ENCODE results near the gene KCNA2. TPM values are rescaled to one million over a fixed set of nuclear protein-coding genes. Genes with fewer than 3 reads are reported as not detected.

Gene KCNA2
- total RNA-seq, 2 experiments from 2014 or later = 3.5 to 3.9 TPM

DNA sequence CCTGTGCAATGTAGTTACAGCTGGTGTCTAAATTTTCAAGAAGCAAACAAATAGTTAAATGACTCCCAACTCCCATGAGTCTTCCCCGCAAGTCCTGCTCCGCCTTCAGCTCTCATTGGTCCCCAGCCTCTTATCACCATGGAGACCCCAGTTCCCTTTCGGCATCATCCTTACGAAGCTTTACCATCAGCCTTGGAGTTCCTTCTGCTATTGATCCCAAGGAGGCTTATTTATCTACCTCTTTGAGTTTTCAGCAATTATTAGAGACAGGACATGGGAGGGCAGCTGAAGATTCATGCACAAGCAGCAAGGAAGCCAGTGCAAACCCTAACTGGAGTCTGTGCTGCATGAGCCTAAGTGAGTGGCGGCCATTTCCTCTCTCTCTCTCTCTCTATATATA is 12.3 kb downstream of the KCNA2 start:
- no peak overlapping the region for H3K4me3 Mint-ChIP-seq
- no peaks in the 10 kb centered on the region for H3K9me3 Mint-ChIP-seq
- peaks cover 11% of the 10 kb centered on the region for H3K27me3 Mint-ChIP-seq
- no peak for DNase-seq
- H3K4me1 Mint-ChIP-seq = peaks cover 11% of the 10 kb centered on the region
- H3K36me3 Mint-ChIP-seq (ENCODE audit: low read depth) = no peaks in the 10 kb centered on the region
- CTCF ChIA-PET = interaction anchor here (0.6 to 2.2 kb wide), 8 partner anchors 10 to 289 kb away, joined by 3 to 7 read pairs (median 3); partner anchors contain the start of gene KCNA2
- H3K27ac Mint-ChIP-seq = no peak overlapping the region
- POLR2A ChIA-PET = no interaction called here

GRCh38 chr1:110591956-110592355 is 14.2 kb downstream of the KCNA2 start:
- no peaks in the 10 kb centered on the region for H3K9me3 Mint-ChIP-seq
- H3K4me3 Mint-ChIP-seq = no peak overlapping the region
- ChIA-PET CTCF (interaction anchor here (1.4 to 1.7 kb wide), 3 partner anchors 9 to 19 kb away, joined by 3 to 7 read pairs (median 6); no protein-coding TSS in a partner anchor), POLR2A (no interaction called here)
- no peak overlapping the region for H3K27ac Mint-ChIP-seq
- peaks cover 12% of the 10 kb centered on the region for H3K27me3 Mint-ChIP-seq
- H3K36me3 Mint-ChIP-seq (ENCODE audit: low read depth) = no peaks in the 10 kb centered on the region
- H3K4me1 Mint-ChIP-seq = peaks cover 11% of the 10 kb centered on the region
- DNase-seq = no peak

GRCh38 chr1:110588991-110589390 is 17.2 kb downstream of the KCNA2 start:
- no peak for DNase-seq
- H3K9me3 Mint-ChIP-seq = no peaks in the 10 kb centered on the region
- ChIA-PET CTCF (interaction anchor here (0.5 kb wide), 1 partner anchor 475 kb away, joined by 3 read pairs; no protein-coding TSS in a partner anchor), POLR2A (no interaction called here)
- H3K27ac Mint-ChIP-seq = no peak overlapping the region
- H3K4me1 Mint-ChIP-seq = peaks cover 5% of the 10 kb centered on the region
- peaks cover 8% of the 10 kb centered on the region for H3K27me3 Mint-ChIP-seq
- no peaks in the 10 kb centered on the region for H3K36me3 Mint-ChIP-seq (ENCODE audit: low read depth)
- H3K4me3 Mint-ChIP-seq = no peak overlapping the region

DNA sequence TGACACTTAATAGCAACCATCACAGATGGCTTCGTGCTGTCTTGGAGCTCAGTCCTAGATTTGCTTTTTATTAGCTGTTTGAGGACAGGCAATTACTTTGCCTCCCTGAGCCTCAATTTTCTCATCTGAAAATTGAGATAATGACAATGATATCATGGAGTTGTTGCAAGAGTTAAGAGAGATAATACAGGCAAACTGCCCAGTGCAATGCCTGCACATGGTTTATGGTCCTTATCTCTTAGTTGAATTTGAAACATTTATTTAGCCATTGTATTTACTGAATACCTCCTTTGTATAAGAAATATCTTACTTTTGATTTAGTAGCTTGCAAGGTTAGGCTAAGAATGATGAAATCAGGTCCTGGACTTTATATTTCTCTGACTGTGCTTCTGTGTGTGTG is 17.7 kb downstream of the KCNA2 start:
- POLR2A ChIA-PET = no interaction called here
- Mint-ChIP-seq H3K27ac (no peak overlapping the region), H3K9me3 (no peaks in the 10 kb centered on the region), H3K4me1 (no peaks in the 10 kb centered on the region), H3K27me3 (peaks cover 8% of the 10 kb centered on the region), H3K4me3 (no peak overlapping the region), H3K36me3 (ENCODE audit: low read depth) (no peaks in the 10 kb centered on the region)
- no peak for DNase-seq
- CTCF ChIA-PET = no interaction called here

- CTCF ChIA-PET = no interaction called here
Observed at GRCh38 chr1:110587906-110588305, 18.3 kb downstream of the KCNA2 start.

GRCh38 chr1:110585481-110585880 is 20.7 kb downstream of the KCNA2 start:
- Mint-ChIP-seq H3K27me3 (peaks cover 4% of the 10 kb centered on the region), H3K36me3 (ENCODE audit: low read depth) (no peaks in the 10 kb centered on the region)
- CTCF ChIA-PET = interaction anchor here (0.7 to 2.3 kb wide), 2 partner anchors 9 to 43 kb away, joined by 3 to 7 read pairs; no protein-coding TSS in a partner anchor

More at GRCh38 chr1:110587906-110588305, 18.3 kb downstream of the KCNA2 start:
- H3K36me3 Mint-ChIP-seq (ENCODE audit: low read depth) = no peaks in the 10 kb centered on the region
- no peak overlapping the region for H3K27ac Mint-ChIP-seq
- no peak overlapping the region for H3K4me3 Mint-ChIP-seq
- H3K4me1 Mint-ChIP-seq = no peaks in the 10 kb centered on the region
- POLR2A ChIA-PET = no interaction called here
- H3K9me3 Mint-ChIP-seq = no peaks in the 10 kb centered on the region
- peaks cover 8% of the 10 kb centered on the region for H3K27me3 Mint-ChIP-seq
- no peak for DNase-seq

DNA sequence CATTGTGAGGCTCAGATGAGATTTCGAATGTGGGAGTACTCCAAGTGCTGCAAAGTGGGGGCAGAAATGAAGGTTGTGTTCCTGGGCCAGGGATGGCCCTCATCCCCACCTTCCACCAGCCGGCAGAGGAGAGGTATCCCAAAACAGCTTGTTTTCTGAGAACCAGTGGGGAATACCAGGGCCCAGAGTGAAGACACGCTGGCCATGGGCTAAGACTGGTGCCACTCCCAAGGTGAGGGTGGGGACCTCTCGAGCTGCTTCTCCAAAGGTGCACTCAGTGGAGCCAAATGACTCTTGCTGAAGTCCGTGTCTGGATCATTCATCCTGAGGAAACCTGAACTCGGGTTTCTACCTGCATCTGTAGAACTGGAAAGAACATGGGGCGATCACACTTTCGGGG is 22.1 kb downstream of the KCNA2 start:
- H3K9me3 Mint-ChIP-seq = no peaks in the 10 kb centered on the region
- no peak overlapping the region for H3K4me3 Mint-ChIP-seq
- H3K27me3 Mint-ChIP-seq = peaks cover 9% of the 10 kb centered on the region
- H3K4me1 Mint-ChIP-seq = no peaks in the 10 kb centered on the region
- no peak overlapping the region for H3K27ac Mint-ChIP-seq
- no peak for DNase-seq
- POLR2A ChIA-PET = no interaction called here
- no peaks in the 10 kb centered on the region for H3K36me3 Mint-ChIP-seq (ENCODE audit: low read depth)
- CTCF ChIA-PET = interaction anchor here (1.2 to 2.8 kb wide), 4 partner anchors 8 to 408 kb away, joined by 3 to 7 read pairs (median 5); no protein-coding TSS in a partner anchor

More at GRCh38 chr1:110585481-110585880, 20.7 kb downstream of the KCNA2 start:
- Mint-ChIP-seq H3K27ac (no peak overlapping the region), H3K4me3 (no peak overlapping the region), H3K4me1 (no peaks in the 10 kb centered on the region), H3K9me3 (no peaks in the 10 kb centered on the region)
- POLR2A ChIA-PET = no interaction called here
- DNase-seq = no peak

DNA sequence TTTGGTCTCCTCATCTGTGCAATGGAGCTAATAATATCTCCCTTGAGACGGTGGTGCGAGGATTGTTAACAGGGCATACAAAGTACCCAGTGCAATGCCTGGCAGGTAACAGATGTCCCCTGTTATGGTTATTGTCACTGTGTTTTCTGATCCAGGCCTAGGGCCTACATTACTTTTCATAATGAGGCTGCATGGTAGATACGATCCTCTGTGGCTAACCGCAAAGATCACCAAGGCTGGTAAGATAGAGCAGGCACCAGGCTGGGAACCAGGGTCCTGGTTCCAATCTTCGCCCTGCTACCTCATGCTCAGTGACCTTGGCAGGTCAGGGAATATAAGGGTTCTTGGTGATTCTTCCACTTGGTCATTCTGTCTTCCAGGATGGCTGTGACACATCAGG is 22.7 kb downstream of the KCNA2 start:
- Mint-ChIP-seq H3K4me1 (no peaks in the 10 kb centered on the region), H3K27me3 (peaks cover 15% of the 10 kb centered on the region), H3K36me3 (ENCODE audit: low read depth) (no peaks in the 10 kb centered on the region), H3K4me3 (no peak overlapping the region), H3K27ac (no peak overlapping the region), H3K9me3 (no peaks in the 10 kb centered on the region)
- DNase-seq = no peak
- ChIA-PET POLR2A (no interaction called here), CTCF (interaction anchor here (0.6 to 2.8 kb wide), 5 partner anchors 9 to 409 kb away, joined by 3 to 7 read pairs (median 3); no protein-coding TSS in a partner anchor)

GRCh38 chr1:110582378-110582777 is 23.8 kb downstream of the KCNA2 start:
- H3K4me3 Mint-ChIP-seq = no peak overlapping the region
- no peak for DNase-seq
- H3K36me3 Mint-ChIP-seq (ENCODE audit: low read depth) = no peaks in the 10 kb centered on the region
- no peaks in the 10 kb centered on the region for H3K4me1 Mint-ChIP-seq
- peaks cover 16% of the 10 kb centered on the region for H3K27me3 Mint-ChIP-seq
- CTCF ChIA-PET = interaction anchor here (0.8 to 2.8 kb wide), 4 partner anchors 10 to 48 kb away, joined by 3 to 7 read pairs (median 3); no protein-coding TSS in a partner anchor
- H3K27ac Mint-ChIP-seq = no peak overlapping the region
- POLR2A ChIA-PET = no interaction called here
- no peaks in the 10 kb centered on the region for H3K9me3 Mint-ChIP-seq

DNA sequence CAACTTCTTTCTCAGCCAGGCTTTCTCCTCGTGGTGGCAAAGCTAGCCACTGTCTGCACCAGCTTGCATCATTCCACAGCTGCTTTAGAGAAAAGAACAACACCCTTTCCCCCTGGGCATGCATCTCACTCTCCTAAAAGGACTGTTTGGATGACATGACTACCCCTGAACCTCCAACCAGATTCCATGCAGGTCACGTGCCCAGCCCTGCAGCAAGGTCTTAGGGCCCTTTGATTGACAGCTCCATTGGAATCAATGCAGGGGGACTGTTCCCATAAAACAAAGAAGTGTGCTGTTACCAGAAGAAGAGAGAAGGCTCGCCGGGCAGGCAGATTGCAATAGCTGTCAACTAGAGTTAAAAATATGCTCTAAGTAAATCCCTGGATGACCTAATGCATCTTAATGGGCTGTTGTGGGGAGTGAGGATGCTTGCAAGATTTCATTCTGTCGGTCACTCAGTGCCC is 24.4 kb downstream of the KCNA2 start:
- Mint-ChIP-seq H3K36me3 (ENCODE audit: low read depth) (no peaks in the 10 kb centered on the region), H3K27me3 (peaks cover 21% of the 10 kb centered on the region), H3K27ac (no peak overlapping the region), H3K4me1 (no peaks in the 10 kb centered on the region), H3K9me3 (no peaks in the 10 kb centered on the region), H3K4me3 (no peak overlapping the region)
- DNase-seq = no peak
- ChIA-PET POLR2A (no interaction called here), CTCF (interaction anchor here (0.8 to 2.8 kb wide), 4 partner anchors 11 to 47 kb away, joined by 3 to 7 read pairs (median 4); no protein-coding TSS in a partner anchor)

DNA sequence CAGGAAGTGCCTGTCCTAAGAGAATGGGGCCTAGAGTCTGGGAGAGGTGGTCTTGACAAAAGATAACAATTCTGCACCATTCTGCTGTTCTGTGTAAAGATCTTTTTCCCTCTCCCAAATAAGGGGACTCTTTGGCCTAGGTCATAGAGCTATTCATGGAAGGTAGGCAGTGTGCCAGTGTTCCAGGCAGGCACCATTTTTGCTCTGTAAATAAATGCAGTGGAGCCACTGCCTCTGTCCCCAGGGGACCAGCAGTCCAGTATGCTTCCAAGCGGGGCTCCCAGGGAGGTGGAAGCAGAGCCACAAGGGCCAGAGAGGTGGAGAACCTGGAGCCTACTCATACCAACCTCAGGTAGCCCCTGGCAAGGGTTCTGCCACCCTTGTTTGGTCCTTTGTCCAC is 25.9 kb downstream of the KCNA2 start:
- no peaks in the 10 kb centered on the region for H3K9me3 Mint-ChIP-seq
- H3K27me3 Mint-ChIP-seq = peaks cover 24% of the 10 kb centered on the region
- H3K4me3 Mint-ChIP-seq = no peak overlapping the region
- no peak overlapping the region for H3K27ac Mint-ChIP-seq
- H3K36me3 Mint-ChIP-seq (ENCODE audit: low read depth) = no peaks in the 10 kb centered on the region
- ChIA-PET CTCF (interaction anchor here (1.7 kb wide), 1 partner anchor 25 kb away, joined by 4 read pairs; no protein-coding TSS in a partner anchor), POLR2A (no interaction called here)
- H3K4me1 Mint-ChIP-seq = no peaks in the 10 kb centered on the region
- DNase-seq = no peak

DNA sequence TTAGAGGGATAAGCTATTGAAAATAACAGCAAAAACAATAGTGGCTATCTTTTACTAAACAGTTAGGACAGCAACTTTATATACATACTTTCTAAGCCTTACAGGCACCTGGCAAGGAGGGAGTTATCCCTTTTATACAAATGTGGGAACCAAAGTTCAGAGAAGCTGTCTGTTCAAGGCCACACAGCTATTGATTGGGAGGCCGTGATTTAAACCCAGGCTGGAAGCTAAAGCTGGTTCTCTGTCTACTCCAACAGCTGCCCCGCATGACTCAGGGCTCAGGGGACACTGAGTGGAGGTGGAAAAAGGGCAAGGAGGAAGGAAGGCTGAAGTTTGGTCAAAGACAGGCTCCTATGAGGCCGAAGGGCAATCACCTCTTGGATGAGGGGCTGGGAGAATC is 26.7 kb downstream of the KCNA2 start:
- ChIA-PET CTCF (no interaction called here), POLR2A (no interaction called here)
- Mint-ChIP-seq H3K27ac (no peak overlapping the region), H3K27me3 (peaks cover 30% of the 10 kb centered on the region), H3K4me1 (no peaks in the 10 kb centered on the region), H3K4me3 (no peak overlapping the region), H3K36me3 (ENCODE audit: low read depth) (no peaks in the 10 kb centered on the region), H3K9me3 (no peaks in the 10 kb centered on the region)
- DNase-seq = no peak

DNA sequence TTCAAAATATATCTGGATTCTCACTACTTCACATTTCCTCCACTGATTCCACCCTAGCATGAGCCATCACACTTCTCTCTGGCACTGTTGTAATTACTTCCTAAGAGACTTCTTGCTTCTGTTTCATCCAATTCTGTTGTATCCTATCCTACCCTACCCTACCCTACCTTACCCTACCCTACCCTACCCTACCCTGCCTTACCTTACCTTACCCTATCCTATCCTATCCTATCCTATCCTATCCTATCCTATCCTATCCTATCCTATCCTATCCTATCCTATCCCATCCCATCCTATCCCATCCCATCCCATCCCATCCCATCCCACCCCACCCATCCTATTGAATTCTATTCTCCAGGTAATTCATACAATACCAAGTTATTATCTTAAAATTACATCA is 29.7 kb downstream of the KCNA2 start:
- Mint-ChIP-seq H3K27me3 (peaks cover 36% of the 10 kb centered on the region), H3K4me1 (no peaks in the 10 kb centered on the region), H3K4me3 (no peak overlapping the region), H3K27ac (no peak overlapping the region), H3K9me3 (no peaks in the 10 kb centered on the region), H3K36me3 (ENCODE audit: low read depth) (no peaks in the 10 kb centered on the region)
- CTCF ChIA-PET = interaction anchor here (0.6 kb wide), 2 partner anchors 244 to 249 kb away, joined by 3 to 4 read pairs; no protein-coding TSS in a partner anchor
- POLR2A ChIA-PET = no interaction called here
- no peak for DNase-seq

DNA sequence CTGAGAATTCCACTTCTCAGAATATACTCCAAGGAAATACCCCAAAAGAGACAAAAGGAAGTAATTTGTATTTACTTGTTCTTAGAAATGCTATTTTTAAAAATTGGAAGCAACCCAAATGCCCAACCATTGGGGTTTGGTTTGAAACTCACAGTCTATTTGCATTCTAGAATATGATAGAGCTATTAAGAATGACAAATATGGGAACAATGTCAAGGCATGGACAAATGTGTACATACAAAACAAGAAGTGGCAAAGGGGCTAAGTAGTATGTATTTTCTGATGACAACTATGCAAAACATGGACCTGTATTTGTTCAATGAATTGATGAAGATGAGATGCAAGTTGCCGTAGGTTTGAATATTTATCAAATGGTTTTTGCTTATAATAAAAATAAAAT is 32.8 kb downstream of the KCNA2 start:
- H3K27ac Mint-ChIP-seq = no peak overlapping the region
- H3K4me3 Mint-ChIP-seq = no peak overlapping the region
- DNase-seq = no peak
- POLR2A ChIA-PET = no interaction called here
- H3K27me3 Mint-ChIP-seq = peaks cover 46% of the 10 kb centered on the region
- no peaks in the 10 kb centered on the region for H3K36me3 Mint-ChIP-seq (ENCODE audit: low read depth)
- CTCF ChIA-PET = interaction anchor here (1.4 to 2.5 kb wide), 3 partner anchors 12 to 19 kb away, joined by 3 to 6 read pairs (median 6); no protein-coding TSS in a partner anchor
- no peaks in the 10 kb centered on the region for H3K4me1 Mint-ChIP-seq
- no peaks in the 10 kb centered on the region for H3K9me3 Mint-ChIP-seq
